ENCODE results near the gene ARSI. TPM values are rescaled to one million over a fixed set of nuclear protein-coding genes. Genes with fewer than 3 reads are reported as not detected.
A peak's percentile ranks its signal among the peaks of the same experiment; 100 is the strongest.

The ARSI gene
- total and polyA plus RNA-seq, 2 of the 13 experiments (the other 11 are each of a cell fraction or from before 2014, with no cell fraction given): 4.2 to 33.9 TPM

DNA sequence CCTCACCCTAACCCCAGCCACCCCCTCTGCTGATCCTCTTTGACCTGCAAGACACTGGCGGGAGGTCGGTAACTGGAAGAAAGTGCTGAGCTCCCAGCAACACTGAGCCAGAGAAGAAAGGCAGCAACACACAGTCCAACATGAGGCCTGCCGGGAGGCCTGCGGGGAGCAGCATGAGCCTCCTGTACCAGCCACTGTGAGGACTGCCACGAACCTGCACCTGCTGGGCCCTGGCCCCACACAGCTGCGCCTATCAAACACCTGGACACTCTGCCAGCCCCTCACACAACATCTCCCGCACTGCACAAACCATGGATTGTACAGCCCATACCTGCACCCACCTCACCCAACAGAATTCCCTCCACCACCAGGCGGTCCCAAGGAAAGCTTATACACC is 31.4 kb downstream of the ARSI start:
- FAIRE-seq: no peak
- WGBS (ENCODE audit: low lambda C conversion rate): 40% methylated on average over 6 of the region's 8 CpGs
- ATAC-seq: peak; percentile 13; the same call in 2 of the 3 replicates

DNA sequence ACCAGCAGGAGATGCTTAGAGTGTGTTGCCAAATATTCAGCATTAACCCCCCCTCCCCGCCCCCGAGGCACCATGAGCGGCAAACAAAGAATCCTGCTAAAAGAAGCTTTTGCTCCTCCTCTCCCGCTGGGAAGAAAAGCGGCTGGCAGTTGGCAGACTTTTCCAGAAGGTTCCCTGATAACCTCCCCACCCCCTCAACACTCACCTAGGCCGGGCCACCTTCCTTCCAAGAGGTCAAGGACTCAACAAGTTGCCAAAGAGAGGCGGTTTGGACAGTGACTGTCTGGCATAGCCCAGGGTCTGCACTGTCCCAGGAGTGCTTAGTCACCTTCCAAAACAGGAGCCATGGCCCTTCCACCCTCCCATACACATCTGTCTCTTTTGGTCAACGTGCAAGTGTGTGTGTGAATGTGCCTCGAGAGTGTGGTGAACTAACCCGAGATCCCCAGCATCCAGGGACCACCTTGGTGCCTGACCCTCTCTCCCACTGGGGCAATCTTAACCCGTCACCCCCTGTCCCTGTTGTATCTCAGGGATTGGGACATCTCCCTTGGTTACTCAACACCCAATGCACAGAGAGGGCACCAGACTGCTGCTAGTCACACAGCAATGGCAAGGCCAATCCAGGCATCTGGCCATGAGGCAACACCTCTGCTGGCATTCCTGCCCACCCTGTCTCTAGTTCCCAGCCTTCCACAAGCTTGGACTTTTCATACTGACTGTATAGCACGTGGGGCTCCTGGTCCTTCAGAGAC is 32.0 kb downstream of the ARSI start:
- H3K4me2 ChIP-seq (ENCODE audit: low read depth, low read length): no peak overlapping the region
- ChIA-PET CTCF (ENCODE audit: low intra/inter-chr PET ratio, low total read pairs) (interaction anchor here (1.1 kb wide), 1 partner anchor 80 kb away, joined by 3 read pairs; no protein-coding TSS in a partner anchor), POLR2A (no interaction called here)
- 9% methylated on average over 9 of the region's 12 CpGs for whole genome bisulfite sequencing (ENCODE audit: low lambda C conversion rate)
- H3K27me3 ChIP-seq (ENCODE audit: control insufficient read depth in 1 of 2, insufficient read depth in 2 of 2, low read length in 2 of 2): peaks cover 2 to 29% of the 10 kb centered on the region in 2 experiments; a peak in 4 of 5 replicates
- no peak overlapping the region for H3K27ac ChIP-seq (ENCODE audit: extremely low read length, insufficient read depth, low read length)
- H3K4me1 ChIP-seq (ENCODE audit: insufficient read depth, low read length): peaks cover 37% of the 10 kb centered on the region
- H3K4me3 ChIP-seq (replicated peaks in 1 of 3; ENCODE audit: insufficient read depth in 1 of 3, low read depth in 2 of 3, low read length in 3 of 3): no peak overlapping the region
- no peaks in the 10 kb centered on the region for H3K79me2 ChIP-seq (ENCODE audit: insufficient read depth, low read length)
- no peaks in the 10 kb centered on the region for H4K20me1 ChIP-seq (ENCODE audit: insufficient read depth, low read length)
- no TSS peak for BruUV-seq (replicated peaks)
- FAIRE-seq (no peak), DNase-seq (ENCODE audit: low spot score) (peak; percentile 39), ATAC-seq (peak; percentile 46)
- no peak overlapping the region for H3K9ac ChIP-seq (ENCODE audit: insufficient read depth, low read depth, low read length)
- H3K9me3 ChIP-seq (ENCODE audit: low read length): no peaks in the 10 kb centered on the region
- no peaks in the 10 kb centered on the region for H3K36me3 ChIP-seq (replicated peaks in 1 of 2; ENCODE audit: control insufficient read depth in 1 of 2, insufficient read depth in 2 of 2, low read length in 2 of 2)
- H2AFZ ChIP-seq (ENCODE audit: low read length): no peak overlapping the region
- intact Hi-C loops (cut with micrococcal nuclease; ENCODE audit: unreplicated experiment): loop anchor here (5.0 kb wide), 1 partner anchor 167 kb away; no protein-coding TSS in a partner anchor
- in situ Hi-C loops (cut with HindIII; ENCODE audit: extremely low pct_ligation_motif_present, low pct_unique_long_range_greater_than_20kb): loop anchor here (5.0 kb wide), 1 partner anchor 167 kb away; no protein-coding TSS in a partner anchor
- TF ChIP-seq PHB2 (IDR thresholded peaks at IDR 0.05; ENCODE audit: partially characterized antibody) (no peak), ZNF768 (CRISPR knock-in tag; IDR thresholded peaks at IDR 0.05) (peak; percentile 100), STAG1 (CRISPR knock-in tag; IDR thresholded peaks at IDR 0.05) (no peak), RARA (CRISPR knock-in tag; IDR thresholded peaks at IDR 0.05) (peak; percentile 38; the same call in 1 of the 2 replicates), ZNF44 (CRISPR knock-in tag; IDR thresholded peaks at IDR 0.05) (no peak), TAF15 (IDR thresholded peaks at IDR 0.05; ENCODE audit: low read depth, low read length, poor library complexity, severe bottlenecking) (no peak), SMC3 (IDR thresholded peaks at IDR 0.05; ENCODE audit: low read length) (no peak), KDM1A (CRISPR knock-in tag; IDR thresholded peaks at IDR 0.05) (0 out of 2 replicates have a peak, but pooled peaks have one; percentile 51), ZC3H13 (CRISPR knock-in tag; IDR thresholded peaks at IDR 0.05) (no peak)
- TF ChIP-seq, protein P1, sequence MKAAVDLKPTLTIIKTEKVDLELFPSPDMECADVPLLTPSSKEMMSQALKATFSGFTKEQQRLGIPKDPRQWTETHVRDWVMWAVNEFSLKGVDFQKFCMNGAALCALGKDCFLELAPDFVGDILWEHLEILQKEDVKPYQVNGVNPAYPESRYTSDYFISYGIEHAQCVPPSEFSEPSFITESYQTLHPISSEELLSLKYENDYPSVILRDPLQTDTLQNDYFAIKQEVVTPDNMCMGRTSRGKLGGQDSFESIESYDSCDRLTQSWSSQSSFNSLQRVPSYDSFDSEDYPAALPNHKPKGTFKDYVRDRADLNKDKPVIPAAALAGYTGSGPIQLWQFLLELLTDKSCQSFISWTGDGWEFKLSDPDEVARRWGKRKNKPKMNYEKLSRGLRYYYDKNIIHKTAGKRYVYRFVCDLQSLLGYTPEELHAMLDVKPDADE (CRISPR knock-in tag; IDR thresholded peaks at IDR 0.05): no peak
- TF ChIP-seq, protein P2, sequence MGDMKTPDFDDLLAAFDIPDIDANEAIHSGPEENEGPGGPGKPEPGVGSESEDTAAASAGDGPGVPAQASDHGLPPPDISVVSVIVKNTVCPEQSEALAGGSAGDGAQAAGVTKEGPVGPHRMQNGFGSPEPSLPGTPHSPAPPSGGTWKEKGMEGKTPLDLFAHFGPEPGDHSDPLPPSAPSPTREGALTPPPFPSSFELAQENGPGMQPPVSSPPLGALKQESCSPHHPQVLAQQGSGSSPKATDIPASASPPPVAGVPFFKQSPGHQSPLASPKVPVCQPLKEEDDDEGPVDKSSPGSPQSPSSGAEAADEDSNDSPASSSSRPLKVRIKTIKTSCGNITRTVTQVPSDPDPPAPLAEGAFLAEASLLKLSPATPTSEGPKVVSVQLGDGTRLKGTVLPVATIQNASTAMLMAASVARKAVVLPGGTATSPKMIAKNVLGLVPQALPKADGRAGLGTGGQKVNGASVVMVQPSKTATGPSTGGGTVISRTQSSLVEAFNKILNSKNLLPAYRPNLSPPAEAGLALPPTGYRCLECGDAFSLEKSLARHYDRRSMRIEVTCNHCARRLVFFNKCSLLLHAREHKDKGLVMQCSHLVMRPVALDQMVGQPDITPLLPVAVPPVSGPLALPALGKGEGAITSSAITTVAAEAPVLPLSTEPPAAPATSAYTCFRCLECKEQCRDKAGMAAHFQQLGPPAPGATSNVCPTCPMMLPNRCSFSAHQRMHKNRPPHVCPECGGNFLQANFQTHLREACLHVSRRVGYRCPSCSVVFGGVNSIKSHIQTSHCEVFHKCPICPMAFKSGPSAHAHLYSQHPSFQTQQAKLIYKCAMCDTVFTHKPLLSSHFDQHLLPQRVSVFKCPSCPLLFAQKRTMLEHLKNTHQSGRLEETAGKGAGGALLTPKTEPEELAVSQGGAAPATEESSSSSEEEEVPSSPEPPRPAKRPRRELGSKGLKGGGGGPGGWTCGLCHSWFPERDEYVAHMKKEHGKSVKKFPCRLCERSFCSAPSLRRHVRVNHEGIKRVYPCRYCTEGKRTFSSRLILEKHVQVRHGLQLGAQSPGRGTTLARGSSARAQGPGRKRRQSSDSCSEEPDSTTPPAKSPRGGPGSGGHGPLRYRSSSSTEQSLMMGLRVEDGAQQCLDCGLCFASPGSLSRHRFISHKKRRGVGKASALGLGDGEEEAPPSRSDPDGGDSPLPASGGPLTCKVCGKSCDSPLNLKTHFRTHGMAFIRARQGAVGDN (CRISPR knock-in tag; IDR thresholded peaks at IDR 0.05): no peak

More for the DNA sequence above, 31.4 kb downstream of the ARSI start:
- Histone ChIP-seq H3K36me3 (replicated peaks in 1 of 2; ENCODE audit: control insufficient read depth in 1 of 2, insufficient read depth in 2 of 2, low read length in 2 of 2) (no peaks in the 10 kb centered on the region), H3K4me1 (ENCODE audit: insufficient read depth, low read length) (peaks cover 33% of the 10 kb centered on the region), H3K9ac (ENCODE audit: insufficient read depth, low read depth, low read length) (no peak overlapping the region), H3K79me2 (ENCODE audit: insufficient read depth, low read length) (no peaks in the 10 kb centered on the region), H3K27ac (ENCODE audit: extremely low read length, insufficient read depth, low read length) (no peak overlapping the region), H3K4me3 (replicated peaks in 1 of 3; ENCODE audit: insufficient read depth in 1 of 3, low read depth in 2 of 3, low read length in 3 of 3) (no peak overlapping the region), H3K4me2 (ENCODE audit: low read depth, low read length) (no peak overlapping the region), H3K9me3 (ENCODE audit: low read length) (no peaks in the 10 kb centered on the region), H2AFZ (ENCODE audit: low read length) (no peak overlapping the region), H4K20me1 (ENCODE audit: insufficient read depth, low read length) (no peaks in the 10 kb centered on the region), H3K27me3 (ENCODE audit: control insufficient read depth in 1 of 2, insufficient read depth in 2 of 2, low read length in 2 of 2) (peaks cover 2 to 26% of the 10 kb centered on the region in 2 experiments; a peak in 4 of 5 replicates)
- POLR2A ChIA-PET: no interaction called here
- CTCF ChIA-PET (ENCODE audit: low intra/inter-chr PET ratio, low total read pairs): interaction anchor here (1.1 kb wide), 1 partner anchor 80 kb away, joined by 3 read pairs; no protein-coding TSS in a partner anchor
- DNase-seq (ENCODE audit: low spot score): no peak
- in situ Hi-C loops (cut with HindIII; ENCODE audit: extremely low pct_ligation_motif_present, low pct_unique_long_range_greater_than_20kb) (loop anchor here (5.0 kb wide), 1 partner anchor 166 kb away; no protein-coding TSS in a partner anchor), intact Hi-C loops (cut with micrococcal nuclease; ENCODE audit: unreplicated experiment) (loop anchor here (5.0 kb wide), 1 partner anchor 166 kb away; no protein-coding TSS in a partner anchor)
- BruUV-seq (replicated peaks): no TSS peak
- TF ChIP-seq ZNF256 (CRISPR knock-in tag; conservative IDR thresholded peaks at IDR 0.05) (no peak), ZSCAN29 (CRISPR knock-in tag; conservative IDR thresholded peaks at IDR 0.05) (no peak), NKX3-1 (CRISPR knock-in tag; IDR thresholded peaks at IDR 0.05) (no peak), NCOA5 (CRISPR knock-in tag; IDR thresholded peaks at IDR 0.05) (no peak), ZNF367 (CRISPR knock-in tag; IDR thresholded peaks at IDR 0.05; ENCODE audit: borderline replicate concordance) (no peak)
